Erythroblast (primary cell): Measurements from ENCODE around the gene LTBP1.

Experiments
- GATA1 ChIP-seq: IDR thresholded peaks from 2 replicates; pipeline ENCODE4 v1.6.1; 2011; ENCODE audit warnings: low read depth, mild to moderate bottlenecking, control low read depth, low read length, moderate library complexity
- POLR2A ChIP-seq: IDR thresholded peaks from 2 replicates; pipeline ENCODE4 v1.6.1; 2011; ENCODE audit warnings: mild to moderate bottlenecking, low read length

- no peak for TF ChIP-seq POLR2A
- TF ChIP-seq GATA1, result no peak
Measured at GRCh38 chr2:33134086-33134771, 187.5 kb downstream of the LTBP1 start.
